ENCODE results near the gene BCAS1.

GRCh38 chr20:54025251-54025771 is 45.1 kb downstream of the BCAS1 start:
- no peak for TF ChIP-seq POLR2AphosphoS5 (IDR thresholded peaks at IDR 0.05; ENCODE audit: low read depth, low read length)
- TF ChIP-seq POLR2A (IDR thresholded peaks at IDR 0.05; ENCODE audit: low read depth, low read length), result no peak

All from GM12892 (cell line).